IPS-11a (cell line): Measurements from ENCODE around the gene DST.

Source experiments
- H3K4me3 ChIP-seq: one replicate; pipeline ENCODE4 v1.5.1; 2013; ENCODE audit warnings: low read depth, low read length, control low read depth

The DST gene

GRCh38 chr6:56642366-56643261 lies at the start of gene DST:
DST (minus strand) TSS chr6:56642889.
- no peak within 1 kb of the TSS for H3K4me3 ChIP-seq

GRCh38 chr6:56691814-56692213 lies 49.1 kb upstream of the DST start:
- no peak overlapping the region for H3K4me3 ChIP-seq

GRCh38 chr6:56691286-56691595 lies 48.6 kb upstream of the DST start:
- H3K4me3 ChIP-seq = no peak overlapping the region

GRCh38 chr6:56690519-56691285 lies 48.0 kb upstream of the DST start:
- H3K4me3 ChIP-seq = no peak overlapping the region

GRCh38 chr6:56689663-56690062 lies 47.0 kb upstream of the DST start:
- H3K4me3 ChIP-seq = no peak overlapping the region

GRCh38 chr6:56689114-56689513 lies 46.4 kb upstream of the DST start:
- H3K4me3 ChIP-seq = no peak overlapping the region

- no peak overlapping the region for H3K4me3 ChIP-seq
Measured at GRCh38 chr6:56688521-56688920, 45.8 kb upstream of the DST start.

GRCh38 chr6:56687551-56687950 lies 44.9 kb upstream of the DST start:
- H3K4me3 ChIP-seq = no peak overlapping the region

GRCh38 chr6:56686429-56686828 lies 43.7 kb upstream of the DST start:
- H3K4me3 ChIP-seq = no peak overlapping the region

- no peak overlapping the region for H3K4me3 ChIP-seq
Measured at GRCh38 chr6:56685994-56686393, 43.3 kb upstream of the DST start.

GRCh38 chr6:56685102-56685733 lies 42.5 kb upstream of the DST start:
- H3K4me3 ChIP-seq = no peak overlapping the region

- H3K4me3 ChIP-seq = no peak overlapping the region
Measured at GRCh38 chr6:56684342-56685101, 41.8 kb upstream of the DST start.

- H3K4me3 ChIP-seq = no peak overlapping the region
Measured at GRCh38 chr6:56683882-56684281, 41.2 kb upstream of the DST start.

GRCh38 chr6:56682635-56683034 lies 39.9 kb upstream of the DST start:
- H3K4me3 ChIP-seq = no peak overlapping the region

GRCh38 chr6:56677559-56677958 lies 34.9 kb upstream of the DST start:
- H3K4me3 ChIP-seq = no peak overlapping the region

GRCh38 chr6:56671651-56672461 lies 29.2 kb upstream of the DST start:
- H3K4me3 ChIP-seq = no peak overlapping the region

- no peak overlapping the region for H3K4me3 ChIP-seq
Measured at GRCh38 chr6:56671160-56671559, 28.5 kb upstream of the DST start.

GRCh38 chr6:56669041-56669440 lies 26.4 kb upstream of the DST start:
- no peak overlapping the region for H3K4me3 ChIP-seq

- H3K4me3 ChIP-seq = no peak overlapping the region
Measured at GRCh38 chr6:56668158-56668557, 25.5 kb upstream of the DST start.

- no peak overlapping the region for H3K4me3 ChIP-seq
Measured at GRCh38 chr6:56667336-56667735, 24.6 kb upstream of the DST start.
